GM19035 (cell line): ENCODE measurements around the gene XKR3.
"Not testable (repeated sequence)": the region's sequence is repeated elsewhere in the genome, so short reads cannot be mapped to it uniquely, and the experiment has no call there.

ENCODE experiments used
- ATAC-seq: cut with Tn5 transposase; IDR thresholded peaks from one replicate; pipeline ENCODE4 v1.9.1; 2021; ENCODE audit not compliant: unreplicated experiment

XKR3 gene

DNA sequence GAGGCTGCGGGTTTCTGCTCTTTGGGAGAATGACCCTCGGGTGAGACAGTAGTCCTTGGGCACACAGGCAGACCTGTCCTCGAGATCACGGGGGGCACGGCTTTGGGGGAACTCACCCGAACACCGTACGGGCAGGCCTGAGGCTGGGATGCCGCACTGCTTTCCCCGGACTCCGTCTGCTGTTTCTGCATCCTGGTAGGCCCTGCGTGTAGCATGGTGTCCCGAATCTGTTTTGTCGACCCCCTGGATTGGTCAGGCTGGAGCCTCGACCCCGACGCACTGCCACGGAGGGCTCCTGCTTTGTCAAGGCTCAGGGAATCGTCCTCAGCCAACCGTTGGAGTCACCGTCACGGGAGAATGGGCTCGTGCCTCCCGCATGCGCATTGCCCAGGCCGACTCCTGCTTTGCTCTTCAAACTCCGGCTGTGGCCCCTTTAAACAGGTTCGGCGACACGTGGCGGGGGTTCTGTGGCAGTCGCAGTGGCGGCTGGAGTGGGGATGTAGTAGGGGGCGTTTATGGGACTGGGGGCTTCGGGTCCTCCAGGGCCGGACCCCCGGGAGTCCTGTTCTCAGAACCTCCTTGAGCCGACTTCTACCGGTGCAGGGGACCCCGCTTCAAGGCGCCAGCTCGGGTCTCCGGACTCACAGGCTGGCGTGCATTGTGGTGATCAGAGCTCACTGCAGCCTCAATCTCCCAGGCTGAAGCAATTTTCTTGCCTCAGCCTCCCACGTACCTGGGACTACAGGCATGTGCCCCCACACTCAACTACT, 76.9 kb downstream of the XKR3 start:
- ATAC-seq = not testable (repeated sequence)

- ATAC-seq = not testable (repeated sequence)
These were observed 77.7 kb downstream of the XKR3 start for GRCh38 chr22:16747266-16748159.

- ATAC-seq = not testable (repeated sequence)
These were observed 90.9 kb downstream of the XKR3 start for GRCh38 chr22:16734271-16734670.
